Neural crest cell (in vitro differentiated cells): ENCODE data around the gene FEM1B. TPM values are rescaled to one million over a fixed set of nuclear protein-coding genes. Genes with fewer than 3 reads are reported as not detected.

Experiments
- DNase-seq: peaks from one replicate; pipeline ENCODE4 v3.0.0; 2021; ENCODE audit warnings: low read depth, mixed read lengths, low spot score
- H3K27ac Mint-ChIP-seq: one replicate; pipeline ENCODE4 v1.8.0; 2021; ENCODE audit warnings: mild to moderate bottlenecking, mixed read lengths; ENCODE audit not compliant: unreplicated experiment
- H3K27me3 Mint-ChIP-seq: 2 replicates; pipeline ENCODE4 v1.8.0; 2021; ENCODE audit warnings: low read depth, mild to moderate bottlenecking, mixed read lengths
- H3K36me3 Mint-ChIP-seq: 2 replicates; pipeline ENCODE4 v1.8.0; 2021; ENCODE audit warnings: low read depth, mild to moderate bottlenecking, mixed read lengths
- H3K4me1 Mint-ChIP-seq: 2 replicates; pipeline ENCODE4 v1.8.0; 2021; ENCODE audit warnings: mixed read lengths
- H3K4me3 Mint-ChIP-seq: one replicate; pipeline ENCODE4 v1.8.0; 2021; ENCODE audit warnings: mild to moderate bottlenecking, mixed read lengths
- H3K9me3 Mint-ChIP-seq: 2 replicates; pipeline ENCODE4 v1.8.0; 2021; ENCODE audit warnings: mixed read lengths
- total RNA-seq: library from RNA; stranded (reverse); gene quantifications from 2 replicates; pipeline ENCODE4 v1.2.1, GENCODE V29; 2021
- TF ChIP-seq, protein P1 (sequence below): fragments of 200-600 bp; sonication (generic); conservative IDR thresholded peaks from 2 replicates; pipeline ENCODE4 v1.5.0; 2021; ENCODE audit warnings: antibody characterized with exemption, mild to moderate bottlenecking

Gene FEM1B
- total RNA-seq, 1 donor from 2014 or later: 61.4 TPM

DNA sequence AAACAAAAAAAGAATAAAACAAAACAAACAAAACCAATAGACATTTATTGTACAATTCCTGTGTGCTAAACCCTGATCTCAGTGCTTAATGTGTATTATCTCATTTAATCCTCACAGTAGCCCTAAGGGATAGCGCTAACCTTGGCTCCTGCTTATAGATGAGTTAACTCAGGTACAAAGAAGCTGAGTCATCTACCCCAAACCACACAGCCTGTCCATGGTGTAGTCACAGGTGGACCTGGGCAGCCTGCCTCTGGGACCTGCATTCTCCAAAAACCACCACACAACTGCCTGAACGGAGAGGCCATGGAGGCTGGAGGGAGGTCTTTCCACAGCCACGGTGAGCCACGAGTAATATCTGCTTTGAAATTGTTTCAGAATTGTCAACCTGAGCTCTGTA, 42.5 kb upstream of the FEM1B start:
- TF ChIP-seq, protein P1, sequence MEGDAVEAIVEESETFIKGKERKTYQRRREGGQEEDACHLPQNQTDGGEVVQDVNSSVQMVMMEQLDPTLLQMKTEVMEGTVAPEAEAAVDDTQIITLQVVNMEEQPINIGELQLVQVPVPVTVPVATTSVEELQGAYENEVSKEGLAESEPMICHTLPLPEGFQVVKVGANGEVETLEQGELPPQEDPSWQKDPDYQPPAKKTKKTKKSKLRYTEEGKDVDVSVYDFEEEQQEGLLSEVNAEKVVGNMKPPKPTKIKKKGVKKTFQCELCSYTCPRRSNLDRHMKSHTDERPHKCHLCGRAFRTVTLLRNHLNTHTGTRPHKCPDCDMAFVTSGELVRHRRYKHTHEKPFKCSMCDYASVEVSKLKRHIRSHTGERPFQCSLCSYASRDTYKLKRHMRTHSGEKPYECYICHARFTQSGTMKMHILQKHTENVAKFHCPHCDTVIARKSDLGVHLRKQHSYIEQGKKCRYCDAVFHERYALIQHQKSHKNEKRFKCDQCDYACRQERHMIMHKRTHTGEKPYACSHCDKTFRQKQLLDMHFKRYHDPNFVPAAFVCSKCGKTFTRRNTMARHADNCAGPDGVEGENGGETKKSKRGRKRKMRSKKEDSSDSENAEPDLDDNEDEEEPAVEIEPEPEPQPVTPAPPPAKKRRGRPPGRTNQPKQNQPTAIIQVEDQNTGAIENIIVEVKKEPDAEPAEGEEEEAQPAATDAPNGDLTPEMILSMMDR: no peak
- no peaks in the 10 kb centered on the region for H3K36me3 Mint-ChIP-seq
- H3K27ac Mint-ChIP-seq: no peak overlapping the region
- H3K9me3 Mint-ChIP-seq: no peaks in the 10 kb centered on the region
- H3K4me1 Mint-ChIP-seq: peaks cover 15% of the 10 kb centered on the region
- H3K27me3 Mint-ChIP-seq: no peaks in the 10 kb centered on the region
- no peak overlapping the region for H3K4me3 Mint-ChIP-seq
- DNase-seq: no peak

DNA sequence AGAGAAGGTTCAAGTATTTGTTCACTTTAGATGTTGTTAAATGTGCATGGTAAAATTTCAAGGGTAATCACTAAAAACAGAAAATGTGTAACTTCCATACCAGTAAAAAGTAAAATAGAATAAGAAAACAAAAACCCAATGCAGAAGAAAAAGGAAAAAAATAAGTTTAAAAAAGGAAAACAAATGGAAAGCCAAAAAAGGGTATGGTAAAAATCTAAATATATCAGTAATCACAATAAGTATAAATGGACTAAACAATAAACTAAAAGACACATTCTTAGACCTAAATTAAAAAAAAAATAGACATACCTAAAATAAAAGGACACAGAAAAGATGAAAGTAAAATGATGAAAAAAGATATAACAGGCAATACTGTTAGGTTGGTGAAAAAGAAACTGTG, 38.5 kb upstream of the FEM1B start:
- H3K4me1 Mint-ChIP-seq: no peaks in the 10 kb centered on the region
- no peak overlapping the region for H3K27ac Mint-ChIP-seq
- no peak overlapping the region for H3K4me3 Mint-ChIP-seq
- no peaks in the 10 kb centered on the region for H3K27me3 Mint-ChIP-seq
- H3K9me3 Mint-ChIP-seq: peaks cover 3% of the 10 kb centered on the region
- DNase-seq: no peak
- H3K36me3 Mint-ChIP-seq: peaks cover 6% of the 10 kb centered on the region
- TF ChIP-seq, protein P1: no peak

DNA sequence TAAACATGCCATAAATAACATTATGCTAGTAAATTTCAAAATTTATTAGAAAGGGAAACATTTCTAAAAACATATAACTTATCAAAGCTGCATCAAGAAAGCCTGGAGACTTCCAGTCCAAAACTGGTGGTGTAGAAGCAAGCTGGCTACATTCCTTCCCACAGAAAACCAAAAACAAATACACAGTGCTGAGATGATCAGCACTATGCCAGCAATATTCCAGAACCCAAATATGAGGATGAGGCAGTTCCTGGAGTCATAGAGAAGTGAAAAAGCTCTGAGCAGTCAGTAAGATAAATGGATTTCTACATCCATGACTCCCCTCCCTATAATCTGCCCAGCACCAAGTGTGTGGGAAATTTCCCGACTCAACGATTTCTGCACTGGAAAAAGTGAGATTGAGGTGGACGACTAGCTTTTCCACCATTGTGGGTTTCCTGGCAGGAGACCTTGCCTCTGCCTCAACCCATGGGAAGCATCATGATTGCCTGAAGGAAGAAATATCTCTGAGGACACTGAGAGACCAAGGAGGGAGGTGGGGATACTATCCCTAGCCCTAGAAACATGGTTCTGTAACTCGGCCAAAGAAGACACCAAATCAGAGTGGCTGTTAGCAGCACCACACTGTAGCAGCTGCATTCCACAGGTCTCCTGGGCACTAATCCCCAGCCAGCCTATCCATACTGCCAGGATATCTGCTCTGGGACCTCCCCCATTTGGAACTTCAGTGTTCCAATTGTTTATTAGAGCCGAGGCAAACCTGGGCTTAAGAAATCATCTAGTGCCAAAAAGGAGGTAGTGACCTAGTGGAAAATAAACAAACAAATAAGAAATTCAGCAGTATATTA, 36.2 kb upstream of the FEM1B start:
- Mint-ChIP-seq H3K27ac (no peak overlapping the region), H3K27me3 (no peaks in the 10 kb centered on the region)
- TF ChIP-seq, protein P1: no peak

DNA sequence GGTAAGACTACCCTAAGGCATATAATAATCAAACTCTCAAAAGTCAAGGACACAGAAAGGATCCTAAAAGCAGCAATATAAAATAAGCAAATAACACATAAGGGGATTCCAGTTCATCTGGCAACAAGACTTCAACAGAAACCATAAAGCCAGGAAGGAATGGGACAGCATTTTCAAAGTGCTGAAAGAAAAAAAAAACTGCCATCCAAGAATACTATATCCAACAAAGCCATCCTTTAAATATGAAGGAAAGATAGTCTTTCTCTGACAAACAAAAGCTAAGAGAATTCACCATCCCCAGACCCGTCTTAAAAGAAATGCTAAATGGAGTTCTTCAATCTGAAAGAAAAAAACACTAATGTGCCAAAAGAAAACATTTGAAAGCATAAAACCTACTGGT, 33.3 kb upstream of the FEM1B start:
- H3K27ac Mint-ChIP-seq: no peak overlapping the region
- H3K27me3 Mint-ChIP-seq: no peaks in the 10 kb centered on the region
- no peak for DNase-seq
- H3K4me3 Mint-ChIP-seq: no peak overlapping the region
- TF ChIP-seq, protein P1: no peak
- no peaks in the 10 kb centered on the region for H3K4me1 Mint-ChIP-seq
- peaks cover 11% of the 10 kb centered on the region for H3K9me3 Mint-ChIP-seq
- peaks cover 10% of the 10 kb centered on the region for H3K36me3 Mint-ChIP-seq

More for the DNA sequence above, 36.2 kb upstream of the FEM1B start:
- no peak for DNase-seq
- Mint-ChIP-seq H3K36me3 (peaks cover 10% of the 10 kb centered on the region), H3K4me3 (no peak overlapping the region), H3K4me1 (no peaks in the 10 kb centered on the region), H3K9me3 (peaks cover 8% of the 10 kb centered on the region)

DNA sequence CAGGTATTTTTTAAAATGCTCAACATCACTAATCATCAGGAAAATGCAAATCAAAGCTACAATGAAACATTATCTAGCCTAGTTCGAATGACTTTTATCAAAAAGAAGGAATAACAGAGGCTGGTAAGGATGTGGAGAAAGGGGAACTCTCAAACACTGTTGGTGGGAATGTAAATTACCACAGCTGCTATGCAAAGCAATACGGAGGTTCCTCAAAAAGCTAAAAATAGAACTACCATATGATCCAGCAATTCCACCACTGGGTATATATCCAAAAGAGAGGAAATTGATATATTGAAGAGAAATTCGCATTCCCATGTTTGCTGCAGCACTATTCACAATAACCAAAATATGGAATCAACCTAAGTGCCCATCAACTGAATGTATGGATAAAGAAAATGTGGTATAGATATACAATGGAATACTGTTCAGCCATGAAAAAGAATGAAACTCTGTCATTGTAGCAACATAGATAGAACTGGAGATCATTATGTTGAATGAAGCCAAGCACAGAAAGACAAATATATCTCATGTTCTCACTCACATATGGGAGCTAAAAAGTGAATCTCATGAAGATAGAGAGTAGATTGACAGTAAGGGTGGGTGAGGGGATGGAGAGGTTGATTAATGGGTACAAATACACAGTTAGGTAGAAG, 28.4 kb upstream of the FEM1B start:
- Mint-ChIP-seq H3K36me3 (peaks cover 4% of the 10 kb centered on the region), H3K4me3 (no peak overlapping the region), H3K27ac (no peak overlapping the region), H3K27me3 (no peaks in the 10 kb centered on the region), H3K9me3 (peaks cover 9% of the 10 kb centered on the region), H3K4me1 (peaks cover 5% of the 10 kb centered on the region)
- no peak for DNase-seq
- TF ChIP-seq, protein P1: no peak
